HFFc6 (cell line): ENCODE measurements around the gene CHRNB1. TPM values are rescaled to one million over a fixed set of nuclear protein-coding genes. Genes with fewer than 3 reads are reported as not detected.

Experiments used
- DNase-seq: peaks from one replicate; pipeline ENCODE4 v3.0.0-alpha.2; 2018
- H3K27ac Mint-ChIP-seq: 2 replicates; pipeline ENCODE4 v1.8.0; 2020; ENCODE audit warnings: mild to moderate bottlenecking, mixed read lengths
- H3K27me3 Mint-ChIP-seq: 2 replicates; pipeline ENCODE4 v1.8.0; 2021; ENCODE audit warnings: mild to moderate bottlenecking, moderate library complexity, mixed read lengths; ENCODE audit not compliant: insufficient read depth
- H3K36me3 Mint-ChIP-seq: 2 replicates; pipeline ENCODE4 v1.8.0; 2021; ENCODE audit warnings: low read depth, mixed read lengths
- H3K4me1 Mint-ChIP-seq: 2 replicates; pipeline ENCODE4 v1.8.0; 2020; ENCODE audit warnings: low read depth, mixed read lengths
- H3K4me3 Mint-ChIP-seq: 2 replicates; pipeline ENCODE4 v1.8.0; 2020; ENCODE audit warnings: mild to moderate bottlenecking, moderate library complexity, mixed read lengths
- H3K9me3 Mint-ChIP-seq: 2 replicates; pipeline ENCODE4 v1.8.0; 2020; ENCODE audit warnings: mild to moderate bottlenecking, mixed read lengths
- total RNA-seq, 6 experiments: library from RNA; stranded (reverse); fragmentation: NEBNext Ultra II Directional; extraction: Animal tissue kit (Norgen Biotek cat#: 25700); gene quantifications; 2 replicates in 1 of 6; 3 replicates in 5 of 6; pipeline ENCODE4 v1.2.3, GENCODE V29; 2021
- TF ChIP-seq, protein P1 (sequence below): fragments of 200-600 bp; sonication (generic); IDR thresholded peaks from 2 replicates; pipeline ENCODE4 v1.5.0; 2021; ENCODE audit warnings: antibody characterized with exemption, mild to moderate bottlenecking

CHRNB1 gene
- total RNA-seq, 6 experiments from 2014 or later, result 2.0 to 2.8 (median 2.4) TPM

DNA sequence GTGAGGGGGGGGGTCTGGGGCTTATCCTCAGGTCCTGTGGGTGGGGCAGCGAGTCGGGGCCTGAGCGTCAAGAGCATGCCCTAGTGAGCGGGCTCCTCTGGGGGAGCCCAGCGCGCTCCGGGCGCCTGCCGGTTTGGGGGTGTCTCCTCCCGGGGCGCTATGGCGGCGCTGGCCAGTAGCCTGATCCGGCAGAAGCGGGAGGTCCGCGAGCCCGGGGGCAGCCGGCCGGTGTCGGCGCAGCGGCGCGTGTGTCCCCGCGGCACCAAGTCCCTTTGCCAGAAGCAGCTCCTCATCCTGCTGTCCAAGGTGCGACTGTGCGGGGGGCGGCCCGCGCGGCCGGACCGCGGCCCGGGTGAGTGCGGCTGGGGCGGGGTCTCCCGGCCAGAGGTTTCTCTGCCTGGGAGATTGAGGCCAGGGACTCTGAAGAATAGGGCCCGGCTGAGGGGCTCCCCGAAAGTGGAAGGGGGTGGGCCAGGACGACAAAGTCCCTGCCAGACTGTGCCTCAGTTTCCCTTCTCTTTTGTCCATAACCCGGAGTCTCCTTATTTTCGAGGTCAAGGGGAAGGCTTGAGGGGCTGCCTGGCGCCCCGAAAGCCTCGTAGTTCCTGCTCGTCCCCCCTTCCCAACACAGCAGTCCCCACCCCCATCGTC lies 5.3 kb upstream of the CHRNB1 start, which contains the start of gene FGF11:
Gene FGF11 (plus strand): TSS at position 51 of the 651 bp plus-strand sequence. CDS start 109 bp downstream, at position 160.
- Mint-ChIP-seq H3K27me3 (peaks cover 18% of the 10 kb centered on the region), H3K4me3 (peak within 1 kb of the TSS; percentile 36; the same call in 1 of the 2 replicates), H3K4me1 (peaks cover 48% of the 10 kb centered on the region), H3K27ac (no peak within 1 kb of the TSS), H3K36me3 (no peaks in the 10 kb centered on the region; the same call in 1 of the 2 replicates), H3K9me3 (no peaks in the 10 kb centered on the region)
- no peak for DNase-seq
- TF ChIP-seq, protein P1, sequence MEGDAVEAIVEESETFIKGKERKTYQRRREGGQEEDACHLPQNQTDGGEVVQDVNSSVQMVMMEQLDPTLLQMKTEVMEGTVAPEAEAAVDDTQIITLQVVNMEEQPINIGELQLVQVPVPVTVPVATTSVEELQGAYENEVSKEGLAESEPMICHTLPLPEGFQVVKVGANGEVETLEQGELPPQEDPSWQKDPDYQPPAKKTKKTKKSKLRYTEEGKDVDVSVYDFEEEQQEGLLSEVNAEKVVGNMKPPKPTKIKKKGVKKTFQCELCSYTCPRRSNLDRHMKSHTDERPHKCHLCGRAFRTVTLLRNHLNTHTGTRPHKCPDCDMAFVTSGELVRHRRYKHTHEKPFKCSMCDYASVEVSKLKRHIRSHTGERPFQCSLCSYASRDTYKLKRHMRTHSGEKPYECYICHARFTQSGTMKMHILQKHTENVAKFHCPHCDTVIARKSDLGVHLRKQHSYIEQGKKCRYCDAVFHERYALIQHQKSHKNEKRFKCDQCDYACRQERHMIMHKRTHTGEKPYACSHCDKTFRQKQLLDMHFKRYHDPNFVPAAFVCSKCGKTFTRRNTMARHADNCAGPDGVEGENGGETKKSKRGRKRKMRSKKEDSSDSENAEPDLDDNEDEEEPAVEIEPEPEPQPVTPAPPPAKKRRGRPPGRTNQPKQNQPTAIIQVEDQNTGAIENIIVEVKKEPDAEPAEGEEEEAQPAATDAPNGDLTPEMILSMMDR, result no peak

DNA sequence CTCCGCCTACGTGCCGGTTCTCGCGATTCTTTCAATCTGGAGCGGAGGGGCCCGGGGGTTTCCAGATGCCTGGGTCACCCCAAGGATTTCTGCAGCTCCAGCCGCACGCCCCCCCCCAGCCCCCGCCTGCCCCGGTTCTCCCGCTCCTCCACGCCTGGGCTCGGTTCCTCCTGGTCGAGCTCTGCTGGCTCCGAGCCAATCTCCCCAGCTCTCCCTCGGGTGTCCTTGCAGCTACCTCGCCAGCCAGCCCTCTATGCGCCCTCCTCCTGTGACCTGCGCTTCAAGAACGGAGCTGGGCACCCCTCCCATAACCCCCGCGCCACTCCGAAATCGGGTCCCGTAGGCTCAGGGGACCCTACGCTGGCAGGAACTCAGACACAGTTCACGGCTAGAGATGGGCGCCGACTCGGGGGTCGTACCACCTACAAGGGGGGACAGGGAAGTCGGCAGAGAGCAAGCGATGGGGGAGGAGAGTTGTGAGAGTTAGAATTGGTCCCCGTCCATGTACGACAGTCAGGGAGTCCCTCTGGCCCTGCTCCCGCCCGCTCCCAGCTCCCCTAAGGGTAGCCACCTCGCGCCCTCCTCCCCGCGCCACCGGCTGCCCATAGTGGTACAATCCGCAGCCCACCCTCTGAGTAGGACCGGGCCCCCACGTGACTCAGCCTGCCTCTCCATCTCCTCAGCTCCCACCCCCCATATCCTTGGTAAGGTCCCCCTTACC lies 4.6 kb upstream of the CHRNB1 start:
- TF ChIP-seq, protein P1, result no peak
- Mint-ChIP-seq H3K9me3 (no peaks in the 10 kb centered on the region), H3K27ac (no peak overlapping the region), H3K36me3 (no peaks in the 10 kb centered on the region; the same call in 1 of the 2 replicates), H3K4me1 (peaks cover 46% of the 10 kb centered on the region), H3K4me3 (peak overlapping the region; percentile 36; the same call in 1 of the 2 replicates), H3K27me3 (peaks cover 20% of the 10 kb centered on the region)
- no peak for DNase-seq

DNA sequence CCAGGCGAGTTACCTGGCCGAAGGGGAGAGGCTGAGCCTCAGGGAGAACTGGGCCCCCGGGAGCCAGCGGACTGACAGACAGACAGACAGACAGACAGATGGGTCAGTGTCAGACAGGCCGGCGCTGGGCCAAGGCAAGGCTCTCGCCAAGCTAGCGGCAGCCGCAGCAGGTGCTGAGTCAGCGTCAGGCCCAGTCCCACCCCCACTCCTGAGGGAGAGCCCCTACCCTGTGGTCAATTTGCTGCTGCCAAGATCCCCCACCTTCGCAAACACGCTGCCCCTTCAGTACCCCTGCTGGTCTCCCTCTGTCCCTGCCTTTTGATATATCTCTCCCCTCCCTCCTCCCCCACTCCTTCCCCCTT lies 4.0 kb upstream of the CHRNB1 start:
- TF ChIP-seq, protein P1, result peak; percentile 13; the same call in 1 of the 2 replicates
- H3K27ac Mint-ChIP-seq, result no peak overlapping the region
- DNase-seq, result no peak
- H3K4me3 Mint-ChIP-seq, result no peak overlapping the region; the same call in 1 of the 2 replicates
- no peaks in the 10 kb centered on the region for H3K9me3 Mint-ChIP-seq
- H3K27me3 Mint-ChIP-seq, result peaks cover 25% of the 10 kb centered on the region
- no peaks in the 10 kb centered on the region; the same call in 1 of the 2 replicates for H3K36me3 Mint-ChIP-seq
- H3K4me1 Mint-ChIP-seq, result peaks cover 48% of the 10 kb centered on the region

DNA sequence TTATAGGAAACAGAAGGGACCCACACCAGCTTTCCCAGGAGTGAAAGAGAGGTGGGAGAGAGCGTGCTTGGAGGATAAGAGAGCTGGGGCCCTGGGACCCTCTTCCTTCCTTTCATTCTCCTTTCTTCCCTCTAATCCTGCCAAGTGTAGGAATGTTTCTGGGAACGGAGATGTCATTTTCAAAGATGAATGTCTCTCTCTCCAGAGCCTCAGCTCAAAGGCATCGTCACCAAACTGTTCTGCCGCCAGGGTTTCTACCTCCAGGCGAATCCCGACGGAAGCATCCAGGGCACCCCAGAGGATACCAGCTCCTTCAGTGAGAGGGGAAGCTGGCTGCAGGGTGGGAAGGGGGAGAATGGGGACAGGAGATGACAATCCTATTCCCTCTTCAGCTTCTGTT lies 3.6 kb upstream of the CHRNB1 start:
- no peaks in the 10 kb centered on the region; the same call in 1 of the 2 replicates for H3K36me3 Mint-ChIP-seq
- H3K4me3 Mint-ChIP-seq, result no peak overlapping the region
- H3K27ac Mint-ChIP-seq, result no peak overlapping the region
- no peaks in the 10 kb centered on the region for H3K9me3 Mint-ChIP-seq
- DNase-seq, result no peak
- TF ChIP-seq, protein P1, result peak; percentile 1; the same call in 1 of the 2 replicates
- H3K4me1 Mint-ChIP-seq, result peaks cover 47% of the 10 kb centered on the region
- H3K27me3 Mint-ChIP-seq, result peaks cover 30% of the 10 kb centered on the region

DNA sequence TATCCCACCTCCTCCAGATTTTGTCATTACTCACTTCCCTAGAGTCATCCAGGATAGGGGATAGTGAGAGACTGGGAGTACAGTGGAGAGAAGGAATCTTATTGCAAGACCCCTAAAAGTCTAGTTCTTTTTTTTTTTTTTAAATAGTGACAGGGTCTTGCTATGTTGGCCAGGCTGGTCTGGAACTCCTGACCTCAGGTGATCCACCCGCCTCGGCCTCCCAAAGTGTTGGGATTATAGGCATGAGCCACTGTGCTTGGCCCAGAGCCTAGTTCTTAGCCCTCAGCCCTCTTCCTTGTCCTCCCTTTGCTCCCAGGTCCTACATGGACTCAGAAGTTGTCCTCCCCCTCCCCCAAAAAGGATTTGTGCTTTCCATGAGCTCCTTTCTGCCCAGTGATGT lies 2.7 kb upstream of the CHRNB1 start:
- Mint-ChIP-seq H3K27me3 (peaks cover 36% of the 10 kb centered on the region), H3K4me1 (peaks cover 38% of the 10 kb centered on the region)
- DNase-seq, result no peak

More for the DNA sequence above, 2.7 kb upstream of the CHRNB1 start:
- H3K27ac Mint-ChIP-seq, result no peak overlapping the region
- H3K4me3 Mint-ChIP-seq, result no peak overlapping the region
- no peaks in the 10 kb centered on the region; the same call in 1 of the 2 replicates for H3K36me3 Mint-ChIP-seq
- TF ChIP-seq, protein P1, result no peak
- no peaks in the 10 kb centered on the region for H3K9me3 Mint-ChIP-seq
